ENCODE data around the gene PITX2. TPM values are rescaled to one million over a fixed set of nuclear protein-coding genes. Genes with fewer than 3 reads are reported as not detected.
A peak's percentile ranks its signal among the peaks of the same experiment; 100 is the strongest.

The PITX2 gene
- total and polyA plus RNA-seq, 2 of the 13 experiments (the other 11 are each of a cell fraction or from before 2014, with no cell fraction given): not detected

GRCh38 chr4:110641218-110641617 lies 18.3 kb upstream of the PITX2 start (continued):
- no peak for TF ChIP-seq ZNF609 (CRISPR knock-in tag; IDR thresholded peaks at IDR 0.05; ENCODE audit: borderline replicate concordance)

GRCh38 chr4:110640576-110640975 lies 17.7 kb upstream of the PITX2 start:
- peaks cover 30% of the 10 kb centered on the region for H3K4me1 ChIP-seq (ENCODE audit: insufficient read depth, low read length)
- no peak overlapping the region for H3K4me3 ChIP-seq (replicated peaks in 1 of 3; ENCODE audit: insufficient read depth in 1 of 3, low read depth in 2 of 3, low read length in 3 of 3)
- DNase-seq (ENCODE audit: low spot score): peak; percentile 5
- no peak overlapping the region for H3K9ac ChIP-seq (ENCODE audit: insufficient read depth, low read depth, low read length)
- H3K27ac ChIP-seq (ENCODE audit: extremely low read length, insufficient read depth, low read length): no peak overlapping the region
- H3K4me2 ChIP-seq (ENCODE audit: low read depth, low read length): no peak overlapping the region
- 5% methylated on average over 9 of the region's 9 CpGs for WGBS (ENCODE audit: low lambda C conversion rate)
- in situ Hi-C loops (cut with HindIII; ENCODE audit: extremely low pct_ligation_motif_present, low pct_unique_long_range_greater_than_20kb): no loop called here
- no peak overlapping the region for H2AFZ ChIP-seq (ENCODE audit: low read length)
- no peak for FAIRE-seq
- ChIA-PET POLR2A (no interaction called here), CTCF (ENCODE audit: low intra/inter-chr PET ratio, low total read pairs) (no interaction called here)
- intact Hi-C loops (cut with micrococcal nuclease; ENCODE audit: unreplicated experiment): no loop called here
- no peaks in the 10 kb centered on the region for H3K36me3 ChIP-seq (replicated peaks in 1 of 2; ENCODE audit: control insufficient read depth in 1 of 2, insufficient read depth in 2 of 2, low read length in 2 of 2)
- H3K79me2 ChIP-seq (ENCODE audit: insufficient read depth, low read length): no peaks in the 10 kb centered on the region
- peaks cover 0 to 68% of the 10 kb centered on the region in 2 experiments for H3K27me3 ChIP-seq (ENCODE audit: control insufficient read depth in 1 of 2, insufficient read depth in 2 of 2, low read length in 2 of 2)
- H3K9me3 ChIP-seq (ENCODE audit: low read length): no peaks in the 10 kb centered on the region
- H4K20me1 ChIP-seq (ENCODE audit: insufficient read depth, low read length): no peaks in the 10 kb centered on the region
- peak; percentile 71 for ATAC-seq
- no TSS peak for BruUV-seq (replicated peaks)
- no peak for TF ChIP-seq HES4 (CRISPR knock-in tag; IDR thresholded peaks at IDR 0.05; ENCODE audit: borderline replicate concordance)
- TF ChIP-seq KIAA2018 (CRISPR knock-in tag; IDR thresholded peaks at IDR 0.05; ENCODE audit: borderline replicate concordance): no peak
- no peak for TF ChIP-seq ATF2 (CRISPR knock-in tag; IDR thresholded peaks at IDR 0.05)
- peak; percentile 93 for TF ChIP-seq ONECUT2 (CRISPR knock-in tag; IDR thresholded peaks at IDR 0.05)
- peak; percentile 32; the same call in 1 of the 2 replicates for TF ChIP-seq ISL2 (CRISPR knock-in tag; IDR thresholded peaks at IDR 0.05)
